Right lung (tissue), 5 donors: ENCODE data around the gene GNAT2. TPM values are rescaled to one million over a fixed set of nuclear protein-coding genes. Genes with fewer than 3 reads are reported as not detected.

Experiments
- DNase-seq, 2 donors: peaks; one replicate each; pipeline ENCODE4 v3.0.0-alpha.2; 2013
- polyA plus RNA-seq, 5 donors: library from polyadenylated mRNA; unstranded; fragments of 120-200 nt; gene quantifications; one replicate each; pipeline versions ENCODE4 v1.2.1 to v1.2.3, GENCODE V29; 2013; ENCODE audit warnings: inconsistent platforms in 1 of 5, low replicate concordance in 1 of 5; ENCODE audit not compliant: insufficient read length in 5 of 5, insufficient read depth in 1 of 5

Gene GNAT2
- polyA plus RNA-seq, 5 donors: 0.11 TPM; not detected in 4

GRCh38 chr1:109642626-109643025, 23.2 kb upstream of the GNAT2 start:
- DNase-seq: no peak

- no peak for DNase-seq
Measured at GRCh38 chr1:109641861-109642260, 22.4 kb upstream of the GNAT2 start.

GRCh38 chr1:109641078-109641740, 21.8 kb upstream of the GNAT2 start:
- no peak for DNase-seq

- DNase-seq: no peak
Measured at GRCh38 chr1:109640285-109640865, 21.0 kb upstream of the GNAT2 start.

- DNase-seq: no peak
Measured at GRCh38 chr1:109639841-109640184, 20.4 kb upstream of the GNAT2 start.

GRCh38 chr1:109639063-109639840, 19.8 kb upstream of the GNAT2 start:
- no peak for DNase-seq

GRCh38 chr1:109637446-109637845, 18.0 kb upstream of the GNAT2 start:
- no peak for DNase-seq

GRCh38 chr1:109636201-109636952, 17.0 kb upstream of the GNAT2 start:
- no peak for DNase-seq

- no peak for DNase-seq
Measured at GRCh38 chr1:109635862-109636200, 16.4 kb upstream of the GNAT2 start.

- DNase-seq: no peak
Measured at GRCh38 chr1:109634771-109635750, 15.6 kb upstream of the GNAT2 start.

- no peak for DNase-seq
Measured at GRCh38 chr1:109634292-109634691, 14.9 kb upstream of the GNAT2 start.

GRCh38 chr1:109632671-109633346, 13.4 kb upstream of the GNAT2 start:
- no peak for DNase-seq

GRCh38 chr1:109631513-109632505, 12.4 kb upstream of the GNAT2 start:
- no peak for DNase-seq

GRCh38 chr1:109630898-109631512, 11.6 kb upstream of the GNAT2 start:
- no peak for DNase-seq

- DNase-seq: no peak
Measured at GRCh38 chr1:109630081-109630897, 10.9 kb upstream of the GNAT2 start.

- no peak for DNase-seq
Measured at GRCh38 chr1:109629372-109630030, 10.1 kb upstream of the GNAT2 start.

- no peak for DNase-seq
Measured at GRCh38 chr1:109628540-109629321, 9.3 kb upstream of the GNAT2 start.
